Peyer's patch (tissue), 4 donors: ENCODE results near the gene EVI2B.

ENCODE experiments used
- POLR2A ChIP-seq, 2 donors: fragments of 450-650 bp; IDR thresholded peaks; one replicate each; pipeline ENCODE4 v1.5.1; 2017; ENCODE audit warnings: antibody characterized with exemption in 2 of 2, mild to moderate bottlenecking in 2 of 2, moderate library complexity in 2 of 2
- TF ChIP-seq, protein P1 (sequence below), 6 experiments: fragments of 450-650 bp in 4 of 6; fragments of 200-600 bp in 2 of 6; sonication (generic) in 1 of 6; IDR thresholded peaks; one replicate each; pipeline ENCODE4 v1.5.1; 2017 to 2019; ENCODE audit warnings: antibody characterized with exemption in 6 of 6, mild to moderate bottlenecking in 3 of 6, moderate library complexity in 1 of 6

DNA sequence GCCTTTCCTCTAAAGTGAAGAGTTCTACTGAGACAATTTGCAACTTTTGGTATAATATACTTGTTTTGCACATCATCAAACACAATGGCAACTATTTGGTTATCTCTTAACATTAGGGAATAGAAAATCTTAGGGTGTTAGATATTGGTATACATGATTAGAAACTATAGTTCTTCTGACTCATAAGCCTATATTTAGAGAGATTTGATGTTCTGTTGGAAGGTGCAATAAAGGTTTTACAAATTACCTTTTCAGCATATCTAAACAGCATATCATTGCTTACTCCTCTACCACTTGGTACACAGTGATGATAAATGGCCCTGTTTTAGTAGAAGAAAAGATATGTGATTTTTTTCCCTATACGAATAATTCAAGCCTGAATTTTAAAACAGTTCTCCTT is 6.2 kb downstream of the EVI2B start:
- TF ChIP-seq POLR2A (IDR thresholded peaks at IDR 0.05), result no peak
- TF ChIP-seq, protein P1, sequence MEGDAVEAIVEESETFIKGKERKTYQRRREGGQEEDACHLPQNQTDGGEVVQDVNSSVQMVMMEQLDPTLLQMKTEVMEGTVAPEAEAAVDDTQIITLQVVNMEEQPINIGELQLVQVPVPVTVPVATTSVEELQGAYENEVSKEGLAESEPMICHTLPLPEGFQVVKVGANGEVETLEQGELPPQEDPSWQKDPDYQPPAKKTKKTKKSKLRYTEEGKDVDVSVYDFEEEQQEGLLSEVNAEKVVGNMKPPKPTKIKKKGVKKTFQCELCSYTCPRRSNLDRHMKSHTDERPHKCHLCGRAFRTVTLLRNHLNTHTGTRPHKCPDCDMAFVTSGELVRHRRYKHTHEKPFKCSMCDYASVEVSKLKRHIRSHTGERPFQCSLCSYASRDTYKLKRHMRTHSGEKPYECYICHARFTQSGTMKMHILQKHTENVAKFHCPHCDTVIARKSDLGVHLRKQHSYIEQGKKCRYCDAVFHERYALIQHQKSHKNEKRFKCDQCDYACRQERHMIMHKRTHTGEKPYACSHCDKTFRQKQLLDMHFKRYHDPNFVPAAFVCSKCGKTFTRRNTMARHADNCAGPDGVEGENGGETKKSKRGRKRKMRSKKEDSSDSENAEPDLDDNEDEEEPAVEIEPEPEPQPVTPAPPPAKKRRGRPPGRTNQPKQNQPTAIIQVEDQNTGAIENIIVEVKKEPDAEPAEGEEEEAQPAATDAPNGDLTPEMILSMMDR (IDR thresholded peaks at IDR 0.05), result no peak
